ENCODE data around the gene OSBPL7.

The OSBPL7 gene

DNA sequence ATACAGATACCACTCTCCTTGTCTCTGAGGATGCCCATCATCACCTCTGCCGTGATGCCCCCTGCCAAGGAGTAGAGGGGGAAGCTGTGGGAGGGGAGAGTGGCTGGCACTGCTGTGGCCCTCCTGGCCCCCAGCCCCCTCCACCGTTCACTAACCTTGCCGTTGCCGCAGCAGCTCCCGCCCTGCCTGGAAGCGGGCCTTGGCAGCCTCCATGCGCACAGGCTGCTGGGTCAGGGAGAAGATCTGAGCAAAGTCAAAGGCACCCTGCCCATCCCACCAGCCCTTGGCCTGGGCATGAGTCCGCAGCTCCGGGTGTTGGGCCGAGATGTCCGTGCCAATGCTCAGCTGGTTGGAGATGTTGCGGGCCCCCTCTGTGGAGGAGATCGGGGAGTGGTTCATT lies 17.0 kb upstream of the OSBPL7 start:
- TF ChIP-seq CEBPB (IDR thresholded peaks at IDR 0.05) (no peak), NFIC (IDR thresholded peaks at IDR 0.05) (no peak), ZBTB7A (IDR thresholded peaks at IDR 0.05; ENCODE audit: low read depth) (no peak), CREB1 (IDR thresholded peaks at IDR 0.05; ENCODE audit: low read depth) (no peak)

GRCh38 chr17:47837401-47838039 lies 15.9 kb upstream of the OSBPL7 start:
- TF ChIP-seq CEBPB (IDR thresholded peaks at IDR 0.05), result no peak
- no peak for TF ChIP-seq USF1 (IDR thresholded peaks at IDR 0.05)
- no peak for TF ChIP-seq EGR1 (IDR thresholded peaks at IDR 0.05)
- no peak for TF ChIP-seq TEAD4 (IDR thresholded peaks at IDR 0.05)
- TF ChIP-seq TAF1 (IDR thresholded peaks at IDR 0.05; ENCODE audit: low read depth), result no peak
- TF ChIP-seq, protein P1, sequence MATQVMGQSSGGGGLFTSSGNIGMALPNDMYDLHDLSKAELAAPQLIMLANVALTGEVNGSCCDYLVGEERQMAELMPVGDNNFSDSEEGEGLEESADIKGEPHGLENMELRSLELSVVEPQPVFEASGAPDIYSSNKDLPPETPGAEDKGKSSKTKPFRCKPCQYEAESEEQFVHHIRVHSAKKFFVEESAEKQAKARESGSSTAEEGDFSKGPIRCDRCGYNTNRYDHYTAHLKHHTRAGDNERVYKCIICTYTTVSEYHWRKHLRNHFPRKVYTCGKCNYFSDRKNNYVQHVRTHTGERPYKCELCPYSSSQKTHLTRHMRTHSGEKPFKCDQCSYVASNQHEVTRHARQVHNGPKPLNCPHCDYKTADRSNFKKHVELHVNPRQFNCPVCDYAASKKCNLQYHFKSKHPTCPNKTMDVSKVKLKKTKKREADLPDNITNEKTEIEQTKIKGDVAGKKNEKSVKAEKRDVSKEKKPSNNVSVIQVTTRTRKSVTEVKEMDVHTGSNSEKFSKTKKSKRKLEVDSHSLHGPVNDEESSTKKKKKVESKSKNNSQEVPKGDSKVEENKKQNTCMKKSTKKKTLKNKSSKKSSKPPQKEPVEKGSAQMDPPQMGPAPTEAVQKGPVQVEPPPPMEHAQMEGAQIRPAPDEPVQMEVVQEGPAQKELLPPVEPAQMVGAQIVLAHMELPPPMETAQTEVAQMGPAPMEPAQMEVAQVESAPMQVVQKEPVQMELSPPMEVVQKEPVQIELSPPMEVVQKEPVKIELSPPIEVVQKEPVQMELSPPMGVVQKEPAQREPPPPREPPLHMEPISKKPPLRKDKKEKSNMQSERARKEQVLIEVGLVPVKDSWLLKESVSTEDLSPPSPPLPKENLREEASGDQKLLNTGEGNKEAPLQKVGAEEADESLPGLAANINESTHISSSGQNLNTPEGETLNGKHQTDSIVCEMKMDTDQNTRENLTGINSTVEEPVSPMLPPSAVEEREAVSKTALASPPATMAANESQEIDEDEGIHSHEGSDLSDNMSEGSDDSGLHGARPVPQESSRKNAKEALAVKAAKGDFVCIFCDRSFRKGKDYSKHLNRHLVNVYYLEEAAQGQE (IDR thresholded peaks at IDR 0.05; ENCODE audit: low read depth), result no peak
- no peak for TF ChIP-seq CREB1 (IDR thresholded peaks at IDR 0.05; ENCODE audit: low read depth)
- no peak for TF ChIP-seq EP300 (IDR thresholded peaks at IDR 0.05; ENCODE audit: borderline replicate concordance)
- TF ChIP-seq NFIC (IDR thresholded peaks at IDR 0.05), result no peak
- no peak for TF ChIP-seq ZBTB7A (IDR thresholded peaks at IDR 0.05; ENCODE audit: low read depth)
- no peak for TF ChIP-seq FOXM1 (IDR thresholded peaks at IDR 0.05; ENCODE audit: borderline replicate concordance, low read depth)
- no peak for TF ChIP-seq YY1 (IDR thresholded peaks at IDR 0.05; ENCODE audit: low read depth)

GRCh38 chr17:47836601-47837000 lies 15.0 kb upstream of the OSBPL7 start:
- TF ChIP-seq CREB1 (IDR thresholded peaks at IDR 0.05; ENCODE audit: low read depth) (no peak), NFIC (IDR thresholded peaks at IDR 0.05) (no peak), EGR1 (IDR thresholded peaks at IDR 0.05) (no peak), TEAD4 (IDR thresholded peaks at IDR 0.05) (no peak), YY1 (IDR thresholded peaks at IDR 0.05; ENCODE audit: low read depth) (no peak), FOXM1 (IDR thresholded peaks at IDR 0.05; ENCODE audit: borderline replicate concordance, low read depth) (no peak), USF1 (IDR thresholded peaks at IDR 0.05) (no peak), MAX (IDR thresholded peaks at IDR 0.05) (no peak), ZBTB7A (IDR thresholded peaks at IDR 0.05; ENCODE audit: low read depth) (no peak), EP300 (IDR thresholded peaks at IDR 0.05; ENCODE audit: borderline replicate concordance) (no peak), CEBPB (IDR thresholded peaks at IDR 0.05) (no peak)

DNA sequence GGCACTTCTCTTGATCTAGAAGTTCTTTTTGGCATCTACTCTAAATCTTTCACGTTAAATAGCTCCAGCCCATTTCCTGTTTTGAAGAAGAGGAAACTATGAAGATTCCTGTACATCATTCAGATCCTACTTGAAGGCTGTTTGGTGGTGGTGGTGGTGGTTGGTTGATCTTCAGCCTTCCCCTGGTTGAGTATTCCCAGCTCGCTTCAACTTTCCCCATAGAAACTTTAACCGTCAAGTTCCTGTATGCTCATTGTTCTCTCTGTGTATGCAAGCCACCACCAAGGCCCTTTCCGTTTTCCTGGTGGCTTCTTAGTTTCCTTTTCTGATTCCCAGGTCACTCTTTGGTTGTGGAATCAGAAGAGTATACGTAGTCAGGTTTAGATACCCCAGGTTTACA lies 13.2 kb upstream of the OSBPL7 start:
- TF ChIP-seq EGR1 (IDR thresholded peaks at IDR 0.05) (no peak), CEBPB (IDR thresholded peaks at IDR 0.05) (no peak), TEAD4 (IDR thresholded peaks at IDR 0.05) (no peak)

DNA sequence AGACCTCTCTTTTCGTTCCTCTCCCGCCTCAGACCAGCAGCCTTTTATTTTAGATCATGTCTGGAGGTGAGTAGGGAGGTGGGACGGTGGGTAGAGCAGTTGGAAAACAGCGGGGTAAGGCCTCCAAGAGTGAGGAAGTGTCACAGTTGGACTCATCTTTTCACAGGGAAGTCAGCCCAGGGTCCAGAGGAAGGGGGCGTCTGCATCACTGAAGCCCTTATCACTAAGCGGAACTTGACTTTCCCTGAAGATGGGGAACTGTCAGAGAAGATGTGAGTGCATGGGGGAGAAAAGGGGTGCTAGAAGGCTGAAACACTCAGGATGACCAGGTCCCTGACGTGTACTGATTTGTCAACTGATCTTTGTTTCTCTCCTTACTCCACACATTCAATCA lies 10.3 kb upstream of the OSBPL7 start:
- TF ChIP-seq NFIC (IDR thresholded peaks at IDR 0.05) (no peak), CREB1 (IDR thresholded peaks at IDR 0.05; ENCODE audit: low read depth) (no peak), ZBTB7A (IDR thresholded peaks at IDR 0.05; ENCODE audit: low read depth) (no peak), TAF1 (IDR thresholded peaks at IDR 0.05; ENCODE audit: low read depth) (no peak), TEAD4 (IDR thresholded peaks at IDR 0.05) (no peak), USF1 (IDR thresholded peaks at IDR 0.05) (no peak), EGR1 (IDR thresholded peaks at IDR 0.05) (no peak), RAD21 (IDR thresholded peaks at IDR 0.05; ENCODE audit: low read depth) (no peak), YY1 (IDR thresholded peaks at IDR 0.05; ENCODE audit: low read depth) (no peak), MAX (IDR thresholded peaks at IDR 0.05) (no peak), FOXM1 (IDR thresholded peaks at IDR 0.05; ENCODE audit: borderline replicate concordance, low read depth) (no peak), EP300 (IDR thresholded peaks at IDR 0.05; ENCODE audit: borderline replicate concordance) (no peak), TCF12 (IDR thresholded peaks at IDR 0.05; ENCODE audit: low read depth) (no peak), CEBPB (IDR thresholded peaks at IDR 0.05) (no peak)
- TF ChIP-seq, protein P1 (IDR thresholded peaks at IDR 0.05; ENCODE audit: low read depth), result no peak

Data from Ishikawa (cell line).